T-cell (primary cell): ENCODE results near the gene SOX13. TPM values are rescaled to one million over a fixed set of nuclear protein-coding genes. Genes with fewer than 3 reads are reported as not detected.
"Not testable (repeated sequence)": the region's sequence is repeated elsewhere in the genome, so short reads cannot be mapped to it uniquely, and the experiment has no call there.

ENCODE experiments used
- ATAC-seq, 4 experiments: fragments of 200-7000 bp in 3 of 4; fragments of 150-1000 bp in 1 of 4; cut with Tn5 transposase; replicated peaks in 1 of 4; 1 replicate in 3 of 4; 2 replicates in 1 of 4; pipeline ENCODE4 v1.10.0; 2021; ENCODE audit warnings: moderate library complexity in 3 of 4, mild to moderate bottlenecking in 2 of 4, moderate number of reproducible peaks in 1 of 4
- CTCF ChIA-PET, 2 donors: fragments of 300-600 bp; sonication (Branson Sonifier 250); formaldehyde crosslinking; loops; one replicate each; lab custom pipeline; 2022; ENCODE audit warnings: antibody characterized with exemption in 2 of 2; lab: Charles Lee
- POLR2A ChIA-PET, 2 donors: fragments of 300-600 bp; sonication (Branson Sonifier 250); formaldehyde crosslinking; loops; one replicate each; lab custom pipeline; 2022; ENCODE audit warnings: antibody characterized with exemption in 2 of 2; lab: Charles Lee
- DNase-seq, 35 experiments: peaks; one replicate each; pipeline versions ENCODE4 v3.0.0 to v3.0.0-alpha.2; 2013 to 2023
- H3K27ac ChIP-seq: one replicate; pipeline ENCODE4 v1.5.1; 2013; ENCODE audit warnings: low read length
- H3K27me3 ChIP-seq, 2 experiments: replicated peaks in 1 of 2; 1 replicate in 1 of 2; 2 replicates in 1 of 2; pipeline versions ENCODE4 v1.6.1 to v1.7.0; 2013; ENCODE audit warnings: low read length in 1 of 2, mixed read lengths in 1 of 2; ENCODE audit not compliant: control insufficient read depth in 2 of 2, insufficient read depth in 2 of 2; ENCODE audit errors: extremely low read depth in 1 of 2
- H3K36me3 ChIP-seq, 2 donors: 1 replicate in 1 of 2; 2 replicates in 1 of 2; pipeline versions ENCODE4 v1.6.1 to v1.7.0; 2013; ENCODE audit warnings: low read length in 1 of 2; ENCODE audit not compliant: control insufficient read depth in 2 of 2, insufficient read depth in 1 of 2; ENCODE audit errors: extremely low read depth in 1 of 2
- H3K4me1 ChIP-seq, 2 experiments: 1 replicate in 1 of 2; 2 replicates in 1 of 2; pipeline versions ENCODE4 v1.6.1 to v1.7.0; 2013; ENCODE audit warnings: low read length in 2 of 2, mixed read lengths in 1 of 2; ENCODE audit not compliant: insufficient read depth in 2 of 2, control insufficient read depth in 1 of 2; ENCODE audit errors: extremely low read depth in 1 of 2
- H3K4me3 ChIP-seq, 2 donors: 1 replicate in 1 of 2; 2 replicates in 1 of 2; pipeline versions ENCODE4 v1.5.1 to v1.7.0; 2013; ENCODE audit warnings: mild to moderate bottlenecking in 2 of 2, low read length in 1 of 2, moderate library complexity in 1 of 2; ENCODE audit not compliant: control insufficient read depth in 1 of 2; ENCODE audit errors: extremely low read depth in 1 of 2
- H3K9me3 ChIP-seq: 2 replicates; pipeline ENCODE4 v1.7.0; 2013
- H3K27ac Mint-ChIP-seq, 2 donors: one replicate each; pipeline ENCODE4 v1.8.0; 2020 to 2021; ENCODE audit warnings: mild to moderate bottlenecking in 2 of 2, mixed read lengths in 2 of 2
- H3K27me3 Mint-ChIP-seq, 2 donors: one replicate each; pipeline ENCODE4 v1.8.0; 2021 to 2022; ENCODE audit warnings: mixed read lengths in 2 of 2
- H3K36me3 Mint-ChIP-seq: one replicate; pipeline ENCODE4 v1.8.0; 2021; ENCODE audit warnings: mixed read lengths
- H3K4me1 Mint-ChIP-seq, 3 donors: one replicate each; pipeline ENCODE4 v1.8.0; 2020 to 2022; ENCODE audit warnings: mixed read lengths in 3 of 3, mild to moderate bottlenecking in 1 of 3
- H3K4me3 Mint-ChIP-seq, 3 donors: one replicate each; pipeline ENCODE4 v1.8.0; 2020 to 2022; ENCODE audit warnings: mild to moderate bottlenecking in 3 of 3, mixed read lengths in 3 of 3, moderate library complexity in 3 of 3
- H3K9me3 Mint-ChIP-seq, 3 donors: one replicate each; pipeline ENCODE4 v1.8.0; 2020 to 2022; ENCODE audit warnings: mixed read lengths in 3 of 3
- WGBS: methylation state at CpG from one replicate; pipeline ENCODE4 v1.1.5; 2013; ENCODE audit warnings: missing lambda C conversion rate; ENCODE audit not compliant: insufficient coverage; 5-methylcytosine and 5-hydroxymethylcytosine counted together
- total RNA-seq, 35 experiments: library from RNA in 6 of 35; stranded (reverse) in 6 of 35; fragments of 120-200 nt in 1 of 35; gene quantifications; one replicate each; pipeline versions ENCODE4 v1.2.1 to v1.2.4 and lab custom pipeline; 2013 to 2026

The SOX13 gene
- total RNA-seq, 5 donors from 2014 or later (not counting 1 experiment from before 2014, with no cell fraction given): 3.2 to 9.4 (median 5.2) TPM

DNA sequence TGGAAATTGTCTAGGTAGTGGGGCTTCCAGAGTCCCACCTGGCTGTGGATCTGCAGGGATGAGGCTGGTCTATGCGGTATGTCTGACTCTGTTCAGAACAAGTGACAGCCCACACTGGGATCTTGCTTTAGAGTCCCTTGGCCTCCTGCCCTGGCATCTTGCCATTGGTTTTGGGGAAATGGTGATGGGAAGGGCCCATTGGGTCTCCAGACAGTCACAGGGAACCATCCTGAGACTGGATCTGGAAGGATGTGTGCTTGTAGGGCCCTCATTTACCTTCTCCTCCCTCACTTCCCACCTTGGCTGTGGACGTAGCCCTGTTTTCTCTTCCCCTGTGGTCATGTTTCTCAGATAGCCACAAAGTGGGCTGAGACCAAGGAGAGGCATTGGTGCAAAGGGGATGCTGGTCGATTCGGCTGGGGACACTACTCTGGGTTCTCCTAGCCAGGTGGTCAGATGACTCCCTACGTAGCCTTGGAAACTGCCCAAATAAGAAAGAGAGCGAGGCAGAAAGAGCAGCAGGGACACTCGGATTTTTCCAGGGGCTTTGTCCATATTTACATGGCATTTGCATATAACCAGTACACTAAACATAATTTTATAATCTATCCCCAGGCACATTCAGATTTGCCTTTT is 15.1 kb downstream of the SOX13 start:
- Histone ChIP-seq H3K36me3 (no peaks in the 10 kb centered on the region), H3K4me3 (no peak overlapping the region), H3K4me1 (peaks cover 0 to 20% of the 10 kb centered on the region in 2 experiments), H3K27ac (peak overlapping the region; percentile 24), H3K9me3 (no peaks in the 10 kb centered on the region), H3K27me3 (peaks cover 0 to 3% of the 10 kb centered on the region in 2 experiments)
- Mint-ChIP-seq H3K27me3 (peaks cover 0 to 4% of the 10 kb centered on the region in 2 donors), H3K9me3 (no peaks in the 10 kb centered on the region), H3K4me1 (peaks cover 0 to 21% (median 4%) of the 10 kb centered on the region in 3 donors), H3K4me3 (no peak overlapping the region), H3K27ac (peak overlapping the region in 1 of 2 donors; percentile 3), H3K36me3 (no peaks in the 10 kb centered on the region)
- WGBS: 89% methylated on average over 4 of the region's 7 CpGs
- DNase-seq: no peak
- ChIA-PET CTCF (no interaction called here), POLR2A (no interaction called here)
- no peak for ATAC-seq

DNA sequence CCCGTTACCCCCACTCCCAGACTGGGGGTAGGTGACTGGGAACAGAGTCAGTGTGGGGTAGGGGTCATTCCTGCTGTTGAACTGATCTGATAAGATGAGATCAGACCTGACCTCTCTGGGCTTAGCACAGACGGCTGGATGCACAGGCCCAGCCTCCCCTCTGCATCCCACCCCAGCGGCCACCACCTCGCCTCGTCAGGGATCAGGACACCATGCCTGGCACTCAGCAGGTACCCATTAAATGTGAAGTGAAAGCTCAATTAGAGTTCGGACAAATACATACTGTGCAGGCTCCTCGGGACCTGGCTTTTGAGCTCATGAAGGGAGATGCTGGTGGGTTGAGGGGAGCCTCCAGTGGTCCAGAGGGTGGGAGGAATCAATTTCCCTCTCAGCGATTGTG is 15.7 kb downstream of the SOX13 start:
- Histone ChIP-seq H3K27me3 (peaks cover 0 to 3% of the 10 kb centered on the region in 2 experiments), H3K9me3 (no peaks in the 10 kb centered on the region), H3K36me3 (no peaks in the 10 kb centered on the region), H3K27ac (no peak overlapping the region), H3K4me3 (no peak overlapping the region), H3K4me1 (peaks cover 0 to 25% of the 10 kb centered on the region in 2 experiments)
- peaks cover 0 to 2% of the 10 kb centered on the region in 2 donors for H3K27me3 Mint-ChIP-seq
- DNase-seq (no peak), ATAC-seq (no peak)
- H3K27ac Mint-ChIP-seq: no peak overlapping the region
- no peaks in the 10 kb centered on the region for H3K36me3 Mint-ChIP-seq
- peaks cover 0 to 24% (median 4%) of the 10 kb centered on the region in 3 donors for H3K4me1 Mint-ChIP-seq
- POLR2A ChIA-PET: no interaction called here
- WGBS: 86% methylated on average over 3 of the region's 8 CpGs
- CTCF ChIA-PET: no interaction called here
- H3K9me3 Mint-ChIP-seq: no peaks in the 10 kb centered on the region
- no peak overlapping the region for H3K4me3 Mint-ChIP-seq

DNA sequence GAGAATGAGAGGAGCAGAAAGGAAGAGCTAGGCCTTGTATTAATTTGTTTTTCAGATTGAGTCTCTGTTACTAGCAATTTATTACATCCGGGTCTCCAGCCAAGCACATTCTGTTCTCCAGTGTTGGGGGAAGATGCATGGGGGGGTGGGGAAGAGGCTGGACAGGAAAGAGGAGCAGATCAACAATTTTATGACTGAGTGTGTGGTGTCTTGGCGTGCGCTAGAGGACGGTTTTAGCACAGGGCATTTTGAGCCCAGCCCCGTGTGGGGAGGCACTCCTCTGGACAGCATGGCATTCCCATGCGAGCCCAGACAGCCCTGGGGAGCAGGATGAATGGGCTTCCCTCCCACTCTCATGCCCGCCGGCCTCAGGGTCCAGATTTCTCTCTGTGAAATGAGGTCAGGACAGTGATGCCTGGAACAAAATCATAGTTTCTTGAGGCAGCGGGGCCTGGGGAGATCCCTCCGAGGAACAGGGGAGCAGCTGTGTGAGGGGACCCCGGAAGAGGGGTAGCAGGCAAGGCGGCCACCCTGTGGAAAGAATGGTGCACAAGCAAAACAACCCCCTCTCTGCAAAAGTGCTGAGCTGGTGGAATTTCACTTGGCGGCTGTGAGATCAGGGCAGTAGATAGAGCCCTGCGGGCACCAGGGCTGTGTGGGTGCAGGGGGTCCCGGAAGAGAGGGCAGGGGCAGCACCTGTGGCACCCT is 16.3 kb downstream of the SOX13 start:
- H3K4me3 Mint-ChIP-seq: no peak overlapping the region
- no peaks in the 10 kb centered on the region for H3K9me3 ChIP-seq
- no peaks in the 10 kb centered on the region for H3K36me3 Mint-ChIP-seq
- H3K4me1 Mint-ChIP-seq: peaks cover 0 to 25% (median 4%) of the 10 kb centered on the region in 3 donors
- POLR2A ChIA-PET: no interaction called here
- no peak overlapping the region for H3K27ac Mint-ChIP-seq
- no peak overlapping the region for H3K4me3 ChIP-seq
- no peak overlapping the region for H3K27ac ChIP-seq
- no peaks in the 10 kb centered on the region for H3K9me3 Mint-ChIP-seq
- ATAC-seq: no peak
- peaks cover 0 to 2% of the 10 kb centered on the region in 2 donors for H3K27me3 Mint-ChIP-seq
- H3K27me3 ChIP-seq: peaks cover 0 to 3% of the 10 kb centered on the region in 2 experiments
- 76% methylated on average over 9 of the region's 15 CpGs for WGBS
- H3K4me1 ChIP-seq: peaks cover 0 to 24% of the 10 kb centered on the region in 2 experiments
- CTCF ChIA-PET: no interaction called here
- H3K36me3 ChIP-seq: no peaks in the 10 kb centered on the region
- DNase-seq: no peak

DNA sequence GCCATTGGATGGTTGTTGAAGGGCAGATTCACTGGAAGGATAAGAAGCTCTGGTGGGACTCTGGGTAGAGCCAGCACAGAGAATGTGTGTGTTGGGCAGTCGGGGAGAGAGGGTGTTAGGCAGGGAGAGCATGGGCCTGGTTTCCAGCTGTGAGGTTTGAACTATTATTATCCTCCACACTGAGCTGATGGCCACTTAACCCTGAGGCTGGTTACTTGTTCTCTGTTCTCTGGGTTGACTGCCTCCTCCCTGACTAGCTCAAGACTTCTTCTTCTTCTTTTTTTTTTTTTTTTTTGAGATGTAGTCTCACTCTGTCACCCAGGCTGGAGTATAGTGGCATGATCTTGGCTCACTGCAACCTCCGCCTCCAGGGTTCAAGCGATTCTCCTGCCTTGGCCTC is 17.2 kb downstream of the SOX13 start:
- peak overlapping the region in 1 of 2 donors; percentile 32 for H3K27ac Mint-ChIP-seq
- H3K36me3 ChIP-seq, CTCF ChIA-PET, H3K27ac ChIP-seq, ATAC-seq, H3K36me3 Mint-ChIP-seq, DNase-seq, POLR2A ChIA-PET, H3K27me3 Mint-ChIP-seq, H3K27me3 ChIP-seq, H3K9me3 ChIP-seq, H3K4me3 ChIP-seq, H3K9me3 Mint-ChIP-seq, H3K4me3 Mint-ChIP-seq: not testable (repeated sequence)
- H3K4me1 ChIP-seq: peaks cover 0 to 21% of the 10 kb centered on the region in 2 experiments
- peaks cover 0 to 25% (median 4%) of the 10 kb centered on the region in 3 donors for H3K4me1 Mint-ChIP-seq
- no CpG with 5 or more reads among the region's 3 CpGs for WGBS

DNA sequence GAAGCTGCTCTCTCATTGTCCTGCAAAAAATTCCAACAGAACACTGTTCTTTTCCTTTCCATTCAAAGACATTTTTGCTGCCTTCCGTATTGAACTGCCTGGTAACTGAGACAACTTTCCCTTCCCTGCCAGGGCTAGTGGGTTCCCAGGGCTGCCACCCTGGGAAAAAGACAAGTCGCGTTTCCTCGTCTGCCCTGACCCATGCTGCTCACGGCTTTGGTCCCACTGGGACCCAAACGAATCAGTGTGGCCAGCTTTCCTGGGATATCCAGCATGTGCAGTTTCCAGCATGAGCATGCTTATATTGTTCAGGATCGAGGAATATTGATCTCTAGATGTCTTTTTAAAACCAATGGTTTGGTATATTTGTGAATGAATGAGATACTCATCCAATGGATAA is 18.2 kb downstream of the SOX13 start:
- peaks cover 0 to 19% of the 10 kb centered on the region in 2 experiments for H3K4me1 ChIP-seq
- no peaks in the 10 kb centered on the region for H3K36me3 ChIP-seq
- H3K9me3 ChIP-seq: no peaks in the 10 kb centered on the region
- 89% methylated on average over 6 of the region's 7 CpGs for WGBS
- H3K27ac ChIP-seq: no peak overlapping the region
- peaks cover 0 to 2% of the 10 kb centered on the region in 2 donors for H3K27me3 Mint-ChIP-seq
- H3K4me3 Mint-ChIP-seq: no peak overlapping the region
- DNase-seq (no peak), ATAC-seq (no peak)
- ChIA-PET POLR2A (no interaction called here), CTCF (no interaction called here)
- H3K27ac Mint-ChIP-seq: no peak overlapping the region
- H3K36me3 Mint-ChIP-seq: no peaks in the 10 kb centered on the region
- peaks cover 0 to 3% of the 10 kb centered on the region in 2 experiments for H3K27me3 ChIP-seq
- no peak overlapping the region for H3K4me3 ChIP-seq
- H3K4me1 Mint-ChIP-seq: peaks cover 0 to 25% (median 4%) of the 10 kb centered on the region in 3 donors
- H3K9me3 Mint-ChIP-seq: no peaks in the 10 kb centered on the region

DNA sequence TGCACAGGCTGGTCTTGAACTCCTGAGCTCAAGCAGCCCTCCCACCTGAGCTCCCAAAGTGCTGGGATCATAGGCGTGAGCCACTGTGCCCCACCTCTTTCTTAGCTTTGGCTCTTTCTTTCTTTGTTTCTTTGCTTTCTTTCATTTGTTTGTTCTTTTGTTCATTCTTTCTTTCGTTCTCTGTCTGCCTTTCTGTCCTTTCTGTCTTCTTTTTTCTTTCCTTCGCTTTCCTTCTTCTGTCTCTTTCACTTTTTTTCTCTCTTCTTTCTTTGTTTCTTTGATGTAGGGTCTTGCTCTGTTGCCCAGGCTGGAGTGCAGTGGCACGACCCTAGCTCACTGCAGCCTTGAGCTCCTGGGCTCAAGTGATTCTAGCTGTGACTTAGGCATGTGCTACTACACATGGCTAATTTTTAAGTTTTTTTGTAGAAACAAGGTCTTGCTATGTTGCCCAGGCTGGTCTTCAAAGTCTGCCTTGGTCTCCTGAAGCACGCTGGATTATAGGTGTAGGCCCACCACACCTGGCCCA is 18.9 kb downstream of the SOX13 start:
- CTCF ChIA-PET: no interaction called here
- H3K27ac Mint-ChIP-seq: no peak overlapping the region

More for the DNA sequence above, 18.9 kb downstream of the SOX13 start:
- Mint-ChIP-seq H3K9me3 (no peaks in the 10 kb centered on the region), H3K36me3 (no peaks in the 10 kb centered on the region), H3K4me1 (peaks cover 0 to 25% (median 4%) of the 10 kb centered on the region in 3 donors), H3K27me3 (peaks cover 0 to 2% of the 10 kb centered on the region in 2 donors), H3K4me3 (no peak overlapping the region)
- no peak overlapping the region for H3K27ac ChIP-seq
- POLR2A ChIA-PET: no interaction called here
- H3K9me3 ChIP-seq: no peaks in the 10 kb centered on the region
- ATAC-seq (no peak), DNase-seq (no peak)
- H3K4me3 ChIP-seq: no peak overlapping the region
- H3K4me1 ChIP-seq: peaks cover 0 to 19% of the 10 kb centered on the region in 2 experiments
- H3K36me3 ChIP-seq: no peaks in the 10 kb centered on the region
- 100% methylated on average over 1 of the region's 5 CpGs for WGBS
- H3K27me3 ChIP-seq: peaks cover 0 to 3% of the 10 kb centered on the region in 2 experiments
